Smooth muscle cell of the pulmonary artery (primary cell): ENCODE measurements around the gene PAN2. TPM values are rescaled to one million over a fixed set of nuclear protein-coding genes. Genes with fewer than 3 reads are reported as not detected.

Experiments
- total RNA-seq: library from RNA; depleted of rRNA; stranded (reverse); fragments of >200 nt; gene quantifications from 2 replicates; pipeline ENCODE4 v1.2.3, GENCODE V29; 2014

Gene PAN2, protein sequence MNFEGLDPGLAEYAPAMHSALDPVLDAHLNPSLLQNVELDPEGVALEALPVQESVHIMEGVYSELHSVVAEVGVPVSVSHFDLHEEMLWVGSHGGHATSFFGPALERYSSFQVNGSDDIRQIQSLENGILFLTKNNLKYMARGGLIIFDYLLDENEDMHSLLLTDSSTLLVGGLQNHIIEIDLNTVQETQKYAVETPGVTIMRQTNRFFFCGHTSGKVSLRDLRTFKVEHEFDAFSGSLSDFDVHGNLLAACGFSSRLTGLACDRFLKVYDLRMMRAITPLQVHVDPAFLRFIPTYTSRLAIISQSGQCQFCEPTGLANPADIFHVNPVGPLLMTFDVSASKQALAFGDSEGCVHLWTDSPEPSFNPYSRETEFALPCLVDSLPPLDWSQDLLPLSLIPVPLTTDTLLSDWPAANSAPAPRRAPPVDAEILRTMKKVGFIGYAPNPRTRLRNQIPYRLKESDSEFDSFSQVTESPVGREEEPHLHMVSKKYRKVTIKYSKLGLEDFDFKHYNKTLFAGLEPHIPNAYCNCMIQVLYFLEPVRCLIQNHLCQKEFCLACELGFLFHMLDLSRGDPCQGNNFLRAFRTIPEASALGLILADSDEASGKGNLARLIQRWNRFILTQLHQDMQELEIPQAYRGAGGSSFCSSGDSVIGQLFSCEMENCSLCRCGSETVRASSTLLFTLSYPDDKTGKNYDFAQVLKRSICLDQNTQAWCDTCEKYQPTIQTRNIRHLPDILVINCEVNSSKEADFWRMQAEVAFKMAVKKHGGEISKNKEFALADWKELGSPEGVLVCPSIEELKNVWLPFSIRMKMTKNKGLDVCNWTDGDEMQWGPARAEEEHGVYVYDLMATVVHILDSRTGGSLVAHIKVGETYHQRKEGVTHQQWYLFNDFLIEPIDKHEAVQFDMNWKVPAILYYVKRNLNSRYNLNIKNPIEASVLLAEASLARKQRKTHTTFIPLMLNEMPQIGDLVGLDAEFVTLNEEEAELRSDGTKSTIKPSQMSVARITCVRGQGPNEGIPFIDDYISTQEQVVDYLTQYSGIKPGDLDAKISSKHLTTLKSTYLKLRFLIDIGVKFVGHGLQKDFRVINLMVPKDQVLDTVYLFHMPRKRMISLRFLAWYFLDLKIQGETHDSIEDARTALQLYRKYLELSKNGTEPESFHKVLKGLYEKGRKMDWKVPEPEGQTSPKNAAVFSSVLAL
- total RNA-seq: 27.6 and 30.9 TPM in 2 replicates

GRCh38 chr12:56333679-56334489 lies at the start of gene PAN2:
Gene PAN2, minus strand, starts transcription at chr12:56334000. Its CDS starts 906 bp downstream, at chr12:56333094.

GRCh38 chr12:56362130-56363059 lies 28.6 kb upstream of the PAN2 start, which contains the start of gene APOF:
Gene APOF, minus strand, starts transcription at chr12:56362857. Its CDS starts 112 bp downstream, at chr12:56362745.

GRCh38 chr12:56359851-56360767 lies 26.3 kb upstream of the PAN2 start, which contains the start of gene STAT2:
Gene STAT2, minus strand, starts transcription at chr12:56360107. Its CDS starts 3,536 bp downstream, at chr12:56356571.

GRCh38 chr12:56338308-56339157 lies 4.7 kb upstream of the PAN2 start, which contains the start of gene IL23A:
Gene IL23A, plus strand, starts transcription at chr12:56338884. Its CDS starts 161 bp downstream, at chr12:56339045.

GRCh38 chr12:56315622-56316473 lies 18.0 kb downstream of the PAN2 start, which contains the start of gene CNPY2:
Gene CNPY2, minus strand, starts transcription at chr12:56315988. Its CDS starts 771 bp downstream, at chr12:56315217.

GRCh38 chr12:56299853-56300643 lies 33.8 kb downstream of the PAN2 start, which contains the start of gene CS:
Gene CS, minus strand, starts transcription at chr12:56300330. Its CDS starts 129 bp downstream, at chr12:56300201.

DNA sequence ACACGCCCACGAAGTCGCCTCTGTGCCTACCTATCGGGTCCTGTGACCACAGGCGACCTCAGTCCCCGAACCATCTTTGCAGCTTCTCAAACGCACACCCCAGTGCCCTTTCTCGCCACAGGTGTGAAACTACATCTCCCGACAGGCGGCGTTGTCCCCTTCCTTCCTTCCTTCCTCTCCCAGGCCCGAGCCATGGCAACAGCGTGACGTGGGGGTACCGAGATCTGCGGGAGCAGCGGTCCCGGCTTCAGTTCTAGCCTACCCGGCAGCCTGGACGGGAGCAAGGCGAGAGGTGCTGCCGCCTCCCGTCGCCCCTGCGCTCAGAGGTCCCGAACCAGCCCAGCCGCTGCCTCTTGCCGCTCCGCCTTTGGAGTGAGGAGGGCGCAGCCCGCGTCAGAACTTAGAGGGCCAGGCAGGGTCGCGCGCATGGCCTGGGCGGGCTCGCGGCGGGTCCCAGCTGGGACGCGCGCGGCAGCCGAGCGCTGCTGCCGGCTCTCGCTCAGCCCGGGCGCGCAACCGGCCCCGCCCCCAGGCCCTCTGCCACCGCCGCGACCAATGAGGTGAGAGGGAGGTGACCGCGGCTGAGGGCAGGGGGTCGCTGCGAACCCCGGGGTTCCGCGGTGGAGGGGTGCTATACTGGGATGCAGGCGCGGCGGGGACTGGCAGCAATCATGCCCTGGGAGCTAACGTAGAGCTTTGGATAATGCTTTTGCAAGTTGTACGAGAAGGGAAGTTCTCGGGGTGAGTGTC lies 66.9 kb downstream of the PAN2 start, which contains the start of gene COQ10A:
COQ10A (plus strand) TSS at position 250 of the 750 bp plus-strand sequence; CDS start at position 427, 177 bp downstream.

Other genes starting within 250 kb of the PAN2 start
- gene PA2G4, start 229.4 kb downstream of the PAN2 start, total RNA-seq: 82.9 and 117 TPM in 2 replicates
- 1,763 and 2,202 TPM in 2 replicates for gene RPL41, start 217.4 kb downstream of the PAN2 start, total RNA-seq
- gene ZC3H10, start 215.7 kb downstream of the PAN2 start, total RNA-seq: 5.3 and 5.5 TPM in 2 replicates
- 237 and 257 TPM in 2 replicates for gene ESYT1, start 205.7 kb downstream of the PAN2 start, total RNA-seq
- gene MYL6B, start 181.4 kb downstream of the PAN2 start, total RNA-seq: 56.4 and 58.6 TPM in 2 replicates
- gene MYL6, start 175.6 kb downstream of the PAN2 start, total RNA-seq: 850 and 1,190 TPM in 2 replicates
- 55.4 and 57.7 TPM in 2 replicates for gene SMARCC2, start 144.5 kb downstream of the PAN2 start, total RNA-seq
- gene RNF41, start 112.1 kb downstream of the PAN2 start, total RNA-seq: 154 and 182 TPM in 2 replicates
- 25.4 TPM in 2 replicates for gene NABP2, start 109.7 kb downstream of the PAN2 start, total RNA-seq
- gene SLC39A5, start 103.9 kb downstream of the PAN2 start, total RNA-seq: 0.20 and 0.40 TPM in 2 replicates
- gene ANKRD52, start 75.6 kb downstream of the PAN2 start, total RNA-seq: 30.0 and 41.4 TPM in 2 replicates
- gene COQ10A, start 67.1 kb downstream of the PAN2 start, total RNA-seq: 6.3 and 8.2 TPM in 2 replicates
- gene CS, start 33.7 kb downstream of the PAN2 start, total RNA-seq: 133 and 159 TPM in 2 replicates
- 58.6 and 100 TPM in 2 replicates for gene CNPY2, start 18.0 kb downstream of the PAN2 start, total RNA-seq
- not detected in 2 replicates for gene IL23A, start 4.9 kb upstream of the PAN2 start, total RNA-seq
- 229 and 230 TPM in 2 replicates for gene STAT2, start 26.1 kb upstream of the PAN2 start, total RNA-seq
- gene APOF, start 28.9 kb upstream of the PAN2 start, total RNA-seq: not detected in 2 replicates
- 6.7 and 7.2 TPM in 2 replicates for gene TIMELESS, start 115.4 kb upstream of the PAN2 start, total RNA-seq
- gene MIP, start 120.7 kb upstream of the PAN2 start, total RNA-seq: 0.13 TPM in 1 of 2 replicates, not detected in the other
- gene SPRYD4, start 134.6 kb upstream of the PAN2 start, total RNA-seq: 1.2 and 1.9 TPM in 2 replicates
- gene GLS2, start 154.2 kb upstream of the PAN2 start, total RNA-seq: 0.13 and 0.20 TPM in 2 replicates
- gene RBMS2, start 187.8 kb upstream of the PAN2 start, total RNA-seq: 26.2 and 27.9 TPM in 2 replicates